ENCODE measurements around the gene SVIP.

DNA sequence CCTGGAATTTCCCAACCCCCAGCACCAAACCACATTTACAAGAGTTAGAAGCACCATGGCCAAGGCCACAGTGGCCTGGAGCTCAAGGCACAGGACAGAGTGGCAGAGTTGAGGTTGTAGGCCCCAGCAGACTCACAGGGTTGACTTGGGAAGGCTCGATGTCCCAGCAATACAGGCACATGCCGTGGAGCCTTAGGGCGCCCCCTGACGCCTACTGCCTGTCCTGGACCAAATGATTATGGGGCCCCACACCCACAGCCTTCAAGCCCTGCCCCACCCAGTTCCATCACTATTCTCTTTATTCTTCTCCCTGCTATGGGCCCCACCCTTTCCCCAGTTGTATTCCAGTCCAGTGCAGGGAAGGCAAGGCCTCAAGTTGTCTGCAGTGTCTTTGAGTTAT lies 30.6 kb upstream of the SVIP start, which contains the start of gene CCDC179:
- TF ChIP-seq RAD21 (IDR thresholded peaks at IDR 0.05): no peak
- TF ChIP-seq, protein P1, sequence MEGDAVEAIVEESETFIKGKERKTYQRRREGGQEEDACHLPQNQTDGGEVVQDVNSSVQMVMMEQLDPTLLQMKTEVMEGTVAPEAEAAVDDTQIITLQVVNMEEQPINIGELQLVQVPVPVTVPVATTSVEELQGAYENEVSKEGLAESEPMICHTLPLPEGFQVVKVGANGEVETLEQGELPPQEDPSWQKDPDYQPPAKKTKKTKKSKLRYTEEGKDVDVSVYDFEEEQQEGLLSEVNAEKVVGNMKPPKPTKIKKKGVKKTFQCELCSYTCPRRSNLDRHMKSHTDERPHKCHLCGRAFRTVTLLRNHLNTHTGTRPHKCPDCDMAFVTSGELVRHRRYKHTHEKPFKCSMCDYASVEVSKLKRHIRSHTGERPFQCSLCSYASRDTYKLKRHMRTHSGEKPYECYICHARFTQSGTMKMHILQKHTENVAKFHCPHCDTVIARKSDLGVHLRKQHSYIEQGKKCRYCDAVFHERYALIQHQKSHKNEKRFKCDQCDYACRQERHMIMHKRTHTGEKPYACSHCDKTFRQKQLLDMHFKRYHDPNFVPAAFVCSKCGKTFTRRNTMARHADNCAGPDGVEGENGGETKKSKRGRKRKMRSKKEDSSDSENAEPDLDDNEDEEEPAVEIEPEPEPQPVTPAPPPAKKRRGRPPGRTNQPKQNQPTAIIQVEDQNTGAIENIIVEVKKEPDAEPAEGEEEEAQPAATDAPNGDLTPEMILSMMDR (IDR thresholded peaks at IDR 0.05; ENCODE audit: low read depth, low read length, missing input control): no peak
- no peak for TF ChIP-seq SP1 (IDR thresholded peaks at IDR 0.05)
- TF ChIP-seq EGR1 (IDR thresholded peaks at IDR 0.05; ENCODE audit: low read depth in 2 of 2): no peak
- TF ChIP-seq, protein P2, sequence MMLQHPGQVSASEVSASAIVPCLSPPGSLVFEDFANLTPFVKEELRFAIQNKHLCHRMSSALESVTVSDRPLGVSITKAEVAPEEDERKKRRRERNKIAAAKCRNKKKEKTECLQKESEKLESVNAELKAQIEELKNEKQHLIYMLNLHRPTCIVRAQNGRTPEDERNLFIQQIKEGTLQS (IDR thresholded peaks at IDR 0.05): no peak
- TF ChIP-seq, protein P3, sequence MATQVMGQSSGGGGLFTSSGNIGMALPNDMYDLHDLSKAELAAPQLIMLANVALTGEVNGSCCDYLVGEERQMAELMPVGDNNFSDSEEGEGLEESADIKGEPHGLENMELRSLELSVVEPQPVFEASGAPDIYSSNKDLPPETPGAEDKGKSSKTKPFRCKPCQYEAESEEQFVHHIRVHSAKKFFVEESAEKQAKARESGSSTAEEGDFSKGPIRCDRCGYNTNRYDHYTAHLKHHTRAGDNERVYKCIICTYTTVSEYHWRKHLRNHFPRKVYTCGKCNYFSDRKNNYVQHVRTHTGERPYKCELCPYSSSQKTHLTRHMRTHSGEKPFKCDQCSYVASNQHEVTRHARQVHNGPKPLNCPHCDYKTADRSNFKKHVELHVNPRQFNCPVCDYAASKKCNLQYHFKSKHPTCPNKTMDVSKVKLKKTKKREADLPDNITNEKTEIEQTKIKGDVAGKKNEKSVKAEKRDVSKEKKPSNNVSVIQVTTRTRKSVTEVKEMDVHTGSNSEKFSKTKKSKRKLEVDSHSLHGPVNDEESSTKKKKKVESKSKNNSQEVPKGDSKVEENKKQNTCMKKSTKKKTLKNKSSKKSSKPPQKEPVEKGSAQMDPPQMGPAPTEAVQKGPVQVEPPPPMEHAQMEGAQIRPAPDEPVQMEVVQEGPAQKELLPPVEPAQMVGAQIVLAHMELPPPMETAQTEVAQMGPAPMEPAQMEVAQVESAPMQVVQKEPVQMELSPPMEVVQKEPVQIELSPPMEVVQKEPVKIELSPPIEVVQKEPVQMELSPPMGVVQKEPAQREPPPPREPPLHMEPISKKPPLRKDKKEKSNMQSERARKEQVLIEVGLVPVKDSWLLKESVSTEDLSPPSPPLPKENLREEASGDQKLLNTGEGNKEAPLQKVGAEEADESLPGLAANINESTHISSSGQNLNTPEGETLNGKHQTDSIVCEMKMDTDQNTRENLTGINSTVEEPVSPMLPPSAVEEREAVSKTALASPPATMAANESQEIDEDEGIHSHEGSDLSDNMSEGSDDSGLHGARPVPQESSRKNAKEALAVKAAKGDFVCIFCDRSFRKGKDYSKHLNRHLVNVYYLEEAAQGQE (IDR thresholded peaks at IDR 0.05): no peak
- TF ChIP-seq, protein P4, sequence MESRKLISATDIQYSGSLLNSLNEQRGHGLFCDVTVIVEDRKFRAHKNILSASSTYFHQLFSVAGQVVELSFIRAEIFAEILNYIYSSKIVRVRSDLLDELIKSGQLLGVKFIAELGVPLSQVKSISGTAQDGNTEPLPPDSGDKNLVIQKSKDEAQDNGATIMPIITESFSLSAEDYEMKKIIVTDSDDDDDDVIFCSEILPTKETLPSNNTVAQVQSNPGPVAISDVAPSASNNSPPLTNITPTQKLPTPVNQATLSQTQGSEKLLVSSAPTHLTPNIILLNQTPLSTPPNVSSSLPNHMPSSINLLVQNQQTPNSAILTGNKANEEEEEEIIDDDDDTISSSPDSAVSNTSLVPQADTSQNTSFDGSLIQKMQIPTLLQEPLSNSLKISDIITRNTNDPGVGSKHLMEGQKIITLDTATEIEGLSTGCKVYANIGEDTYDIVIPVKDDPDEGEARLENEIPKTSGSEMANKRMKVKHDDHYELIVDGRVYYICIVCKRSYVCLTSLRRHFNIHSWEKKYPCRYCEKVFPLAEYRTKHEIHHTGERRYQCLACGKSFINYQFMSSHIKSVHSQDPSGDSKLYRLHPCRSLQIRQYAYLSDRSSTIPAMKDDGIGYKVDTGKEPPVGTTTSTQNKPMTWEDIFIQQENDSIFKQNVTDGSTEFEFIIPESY (IDR thresholded peaks at IDR 0.05): no peak
- TF ChIP-seq YY1 (IDR thresholded peaks at IDR 0.05): no peak
- no peak for TF ChIP-seq TAF1 (conservative IDR thresholded peaks at IDR 0.05)
- TF ChIP-seq, protein P5, sequence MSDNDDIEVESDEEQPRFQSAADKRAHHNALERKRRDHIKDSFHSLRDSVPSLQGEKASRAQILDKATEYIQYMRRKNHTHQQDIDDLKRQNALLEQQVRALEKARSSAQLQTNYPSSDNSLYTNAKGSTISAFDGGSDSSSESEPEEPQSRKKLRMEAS (IDR thresholded peaks at IDR 0.05): no peak
- no peak for TF ChIP-seq GABPA (IDR thresholded peaks at IDR 0.05 in 1 of 2, conservative IDR thresholded peaks at IDR 0.05 in 1 of 2)
- TF ChIP-seq RXRA (IDR thresholded peaks at IDR 0.05): no peak
- no peak for TF ChIP-seq NR2F2 (IDR thresholded peaks at IDR 0.05)
